Endodermal cell (in vitro differentiated cells): ENCODE data around the gene CTPS1. TPM values are rescaled to one million over a fixed set of nuclear protein-coding genes. Genes with fewer than 3 reads are reported as not detected.

ENCODE experiments used
- DNase-seq: peaks from one replicate; pipeline ENCODE4 v3.0.0-alpha.2; 2017
- H3K27ac ChIP-seq: 2 replicates; pipeline ENCODE4 v1.5.1; 2013; ENCODE audit warnings: mild to moderate bottlenecking, low read depth, low read length, moderate library complexity
- H3K27me3 ChIP-seq: 2 replicates; pipeline ENCODE4 v1.6.1; 2013; ENCODE audit warnings: mild to moderate bottlenecking, low read length, moderate library complexity; ENCODE audit not compliant: insufficient read depth, control insufficient read depth, poor library complexity, severe bottlenecking
- H3K36me3 ChIP-seq: 2 replicates; pipeline ENCODE4 v1.7.0; 2013; ENCODE audit warnings: mild to moderate bottlenecking, low read length, moderate library complexity; ENCODE audit not compliant: control insufficient read depth, insufficient read depth
- H3K4me1 ChIP-seq: one replicate; pipeline ENCODE4 v1.7.0; 2013; ENCODE audit warnings: low read length; ENCODE audit not compliant: control insufficient read depth, insufficient read depth
- H3K4me3 ChIP-seq: 2 replicates; pipeline ENCODE4 v1.5.1; 2013; ENCODE audit warnings: mild to moderate bottlenecking, low read length, moderate library complexity
- H3K9ac ChIP-seq: 2 replicates; pipeline ENCODE4 v1.6.1; 2013; ENCODE audit warnings: mild to moderate bottlenecking, low read length, moderate library complexity; ENCODE audit not compliant: poor library complexity, severe bottlenecking; ENCODE audit errors: extremely low read depth
- H3K9me3 ChIP-seq: 2 replicates; pipeline ENCODE4 v1.6.1; 2013; ENCODE audit warnings: mild to moderate bottlenecking, low read length, moderate library complexity; ENCODE audit not compliant: control insufficient read depth
- H3K27ac Mint-ChIP-seq: 2 replicates; pipeline ENCODE4 v1.8.0; 2020; ENCODE audit warnings: mixed read lengths
- H3K27me3 Mint-ChIP-seq: 2 replicates; pipeline ENCODE4 v1.8.0; 2021; ENCODE audit warnings: mild to moderate bottlenecking, mixed read lengths; ENCODE audit not compliant: insufficient read depth
- H3K36me3 Mint-ChIP-seq: 2 replicates; pipeline ENCODE4 v1.8.0; 2020; ENCODE audit warnings: low read depth, mixed read lengths
- H3K4me1 Mint-ChIP-seq: 2 replicates; pipeline ENCODE4 v1.8.0; 2020; ENCODE audit warnings: mixed read lengths
- H3K4me3 Mint-ChIP-seq: 2 replicates; pipeline ENCODE4 v1.8.0; 2020; ENCODE audit warnings: mild to moderate bottlenecking, moderate library complexity, mixed read lengths
- H3K9me3 Mint-ChIP-seq: 2 replicates; pipeline ENCODE4 v1.8.0; 2020; ENCODE audit warnings: mild to moderate bottlenecking, mixed read lengths
- CTCF ChIP-seq: fragments of 200-600 bp; sonication (generic); conservative IDR thresholded peaks from 2 replicates; pipeline ENCODE4 v1.5.0; 2021; ENCODE audit warnings: antibody characterized with exemption, mild to moderate bottlenecking
- WGBS, 2 experiments: methylation state at CpG; one replicate each; pipeline versions ENCODE4 v1.1.5 to v1.1.7; 2013; ENCODE audit warnings: missing lambda C conversion rate in 2 of 2, mixed read lengths in 1 of 2; ENCODE audit not compliant: insufficient coverage in 1 of 2, insufficient read length in 1 of 2; 5-methylcytosine and 5-hydroxymethylcytosine counted together
- total RNA-seq, 2 donors: library from RNA; stranded (reverse); fragmentation: NEBNext Ultra II Directional in 1 of 2; extraction: Animal tissue kit (Norgen Biotek cat#: 25700) in 1 of 2; gene quantifications; 2 replicates in 1 of 2; 3 replicates in 1 of 2; pipeline ENCODE4 v1.2.1, GENCODE V29; 2021

The CTPS1 gene
- total RNA-seq, 2 donors from 2014 or later: 79.9 to 84.0 TPM

GRCh38 chr1:41051022-41051421 is 71.5 kb downstream of the CTPS1 start:
- TF ChIP-seq CTCF: no peak
- Histone ChIP-seq H3K4me1 (no peaks in the 10 kb centered on the region), H3K36me3 (no peaks in the 10 kb centered on the region), H3K9me3 (no peaks in the 10 kb centered on the region), H3K4me3 (no peak overlapping the region), H3K27me3 (no peaks in the 10 kb centered on the region), H3K9ac (no peak overlapping the region), H3K27ac (no peak overlapping the region)
- Mint-ChIP-seq H3K4me1 (peaks cover 1% of the 10 kb centered on the region), H3K9me3 (no peaks in the 10 kb centered on the region), H3K4me3 (no peak overlapping the region), H3K27ac (no peak overlapping the region), H3K36me3 (peaks cover 25% of the 10 kb centered on the region), H3K27me3 (no peaks in the 10 kb centered on the region)
- no CpG with 5 or more reads among the region's 1 CpG for WGBS, 2 experiments
- DNase-seq: no peak

GRCh38 chr1:41053316-41053715 is 73.8 kb downstream of the CTPS1 start:
- no peak overlapping the region for H3K4me3 Mint-ChIP-seq

GRCh38 chr1:41056907-41057306 is 77.4 kb downstream of the CTPS1 start:
- DNase-seq: no peak
- Mint-ChIP-seq H3K4me3 (no peak overlapping the region), H3K27me3 (no peaks in the 10 kb centered on the region), H3K4me1 (peaks cover 13% of the 10 kb centered on the region), H3K36me3 (peaks cover 43% of the 10 kb centered on the region), H3K27ac (no peak overlapping the region), H3K9me3 (peaks cover 22% of the 10 kb centered on the region)
- TF ChIP-seq CTCF: no peak
- H3K27ac ChIP-seq: no peak overlapping the region
- H3K4me1 ChIP-seq: no peaks in the 10 kb centered on the region
- H3K27me3 ChIP-seq: no peaks in the 10 kb centered on the region
- peaks cover 13% of the 10 kb centered on the region for H3K9me3 ChIP-seq
- no peak overlapping the region for H3K4me3 ChIP-seq
- peaks cover 8% of the 10 kb centered on the region for H3K36me3 ChIP-seq
- WGBS, 2 experiments: 73 to 82% methylated on average over 3 to 4 of the region's 5 CpGs
- H3K9ac ChIP-seq: no peak overlapping the region

More at GRCh38 chr1:41053316-41053715, 73.8 kb downstream of the CTPS1 start:
- H3K9ac ChIP-seq: no peak overlapping the region
- no peak overlapping the region for H3K27ac ChIP-seq
- no peaks in the 10 kb centered on the region for H3K4me1 ChIP-seq
- no peaks in the 10 kb centered on the region for H3K36me3 ChIP-seq
- Mint-ChIP-seq H3K27me3 (no peaks in the 10 kb centered on the region), H3K36me3 (peaks cover 18% of the 10 kb centered on the region), H3K4me1 (peaks cover 13% of the 10 kb centered on the region), H3K27ac (no peak overlapping the region), H3K9me3 (no peaks in the 10 kb centered on the region)
- no peak overlapping the region for H3K4me3 ChIP-seq
- no peaks in the 10 kb centered on the region for H3K27me3 ChIP-seq
- no peak for DNase-seq
- H3K9me3 ChIP-seq: no peaks in the 10 kb centered on the region
- WGBS, 2 experiments: 75 to 89% methylated on average over 2 of the region's 2 CpGs
- TF ChIP-seq CTCF: no peak

Other genes starting within 250 kb of the CTPS1 start
- under 1 TPM; 0.22 to 0.88 TPM for gene KCNQ4, start 195.9 kb upstream of the CTPS1 start, total RNA-seq
- 1 to 10 TPM; 9.0 to 9.5 TPM for gene CITED4, start 117.3 kb upstream of the CTPS1 start, total RNA-seq
- under 1 TPM in 1 of 2 donors, not detected in 1; 0.15 TPM for gene SLFNL1, start 42.0 kb downstream of the CTPS1 start, total RNA-seq